B cell (primary cell): ENCODE results near the gene PJVK. TPM values are rescaled to one million over a fixed set of nuclear protein-coding genes. Genes with fewer than 3 reads are reported as not detected.

Source experiments
- ATAC-seq: fragments of 200-7000 bp; cut with Tn5 transposase; one replicate; pipeline ENCODE4 v1.10.0; 2021; ENCODE audit warnings: low read depth, mild to moderate bottlenecking, moderate number of reproducible peaks, moderate library complexity
- CTCF ChIA-PET: fragments of 350-600 bp; sonication (Branson Sonifier 250); formaldehyde crosslinking; loops from one replicate; lab custom pipeline; 2021; ENCODE audit warnings: antibody characterized with exemption, inconsistent platforms; lab: Charles Lee
- POLR2A ChIA-PET: fragments of 350-600 bp; sonication (Branson Sonifier 250); formaldehyde crosslinking; loops from one replicate; lab custom pipeline; 2021; ENCODE audit warnings: antibody characterized with exemption; lab: Charles Lee
- DNase-seq: peaks from one replicate; pipeline ENCODE4 v3.0.0; 2013
- H2AFZ ChIP-seq: 2 replicates; pipeline ENCODE4 v1.6.1; 2012; ENCODE audit warnings: mild to moderate bottlenecking, low read depth, low read length; ENCODE audit not compliant: insufficient read depth, poor library complexity, severe bottlenecking
- H3K27ac ChIP-seq, 2 donors: 1 replicate in 1 of 2; 2 replicates in 1 of 2; pipeline ENCODE4 v1.5.1; 2012 to 2013; ENCODE audit warnings: low read length in 2 of 2, mild to moderate bottlenecking in 2 of 2, moderate library complexity in 1 of 2
- H3K27me3 ChIP-seq, 4 experiments: fragments of 200-600 bp in 1 of 4; sonication (generic) in 1 of 4; replicated peaks in 1 of 4; 1 replicate in 2 of 4; 2 replicates in 2 of 4; pipeline versions ENCODE4 v1.6.1 to v1.7.0; 2013 to 2016; ENCODE audit warnings: low read length in 3 of 4, mild to moderate bottlenecking in 2 of 4, mixed read lengths in 1 of 4, moderate library complexity in 1 of 4; ENCODE audit not compliant: insufficient read depth in 4 of 4, control insufficient read depth in 3 of 4; ENCODE audit errors: control extremely low read depth in 1 of 4
- H3K36me3 ChIP-seq, 2 experiments: replicated peaks in 1 of 2; 1 replicate in 1 of 2; 2 replicates in 1 of 2; pipeline versions ENCODE4 v1.6.1 to v1.7.1; 2013; ENCODE audit warnings: low read length in 1 of 2; ENCODE audit not compliant: insufficient read depth in 2 of 2, control insufficient read depth in 1 of 2; ENCODE audit errors: control extremely low read depth in 1 of 2, extremely low read depth in 1 of 2
- H3K4me1 ChIP-seq, 2 donors: fragments of 200-600 bp in 1 of 2; sonication (generic) in 1 of 2; 1 replicate in 1 of 2; 2 replicates in 1 of 2; pipeline versions ENCODE4 v1.5.1 to v1.6.1; 2013 to 2017; ENCODE audit warnings: low read length in 2 of 2; ENCODE audit not compliant: control insufficient read depth in 2 of 2, insufficient read depth in 2 of 2
- H3K4me2 ChIP-seq: replicated peaks from 2 replicates; pipeline ENCODE3; 2012; ENCODE audit warnings: mild to moderate bottlenecking, low read depth, low read length; ENCODE audit not compliant: poor library complexity, severe bottlenecking
- H3K4me3 ChIP-seq, 5 experiments: fragments of 200-600 bp in 1 of 5; sonication (generic) in 1 of 5; 1 replicate in 3 of 5; 2 replicates in 2 of 5; pipeline versions ENCODE4 v1.5.1 to v1.7.0; 2011 to 2016; ENCODE audit warnings: low read length in 4 of 5, mild to moderate bottlenecking in 4 of 5, low read depth in 2 of 5, control low read depth in 1 of 5, moderate library complexity in 1 of 5; ENCODE audit not compliant: insufficient read depth in 1 of 5; ENCODE audit errors: control extremely low read depth in 1 of 5, extremely low read depth in 1 of 5
- H3K79me2 ChIP-seq: fragments of 200-600 bp; sonication (generic); one replicate; pipeline ENCODE4 v1.6.0; 2016; ENCODE audit warnings: low read length; ENCODE audit not compliant: control insufficient read depth, insufficient read depth
- H3K9ac ChIP-seq: fragments of 200-600 bp; sonication (generic); 2 replicates; pipeline ENCODE4 v1.6.1; 2017; ENCODE audit warnings: mild to moderate bottlenecking, low read length, moderate library complexity
- H3K9me3 ChIP-seq, 3 donors: one replicate each; pipeline versions ENCODE4 v1.6.1 to v1.7.1; 2013; ENCODE audit warnings: low read length in 2 of 3; ENCODE audit not compliant: control insufficient read depth in 2 of 3, insufficient read depth in 1 of 3; ENCODE audit errors: control extremely low read depth in 1 of 3
- H4K20me1 ChIP-seq: 2 replicates; pipeline ENCODE4 v1.6.0; 2012; ENCODE audit warnings: mild to moderate bottlenecking, low read length; ENCODE audit not compliant: insufficient read depth, control insufficient read depth, poor library complexity, severe bottlenecking
- H3K27ac Mint-ChIP-seq: one replicate; pipeline ENCODE4 v1.8.0; 2021; ENCODE audit warnings: mixed read lengths
- H3K27me3 Mint-ChIP-seq: one replicate; pipeline ENCODE4 v1.8.0; 2021; ENCODE audit warnings: mixed read lengths
- H3K4me1 Mint-ChIP-seq: one replicate; pipeline ENCODE4 v1.8.0; 2021; ENCODE audit warnings: mixed read lengths
- H3K4me3 Mint-ChIP-seq: one replicate; pipeline ENCODE4 v1.8.0; 2021; ENCODE audit warnings: mixed read lengths
- H3K9me3 Mint-ChIP-seq: one replicate; pipeline ENCODE4 v1.8.0; 2022; ENCODE audit warnings: mixed read lengths; ENCODE audit not compliant: insufficient read depth
- CTCF ChIP-seq: fragments of 200-600 bp; IDR thresholded peaks from one replicate; pipeline ENCODE4 v1.8.0; 2022; ENCODE audit warnings: antibody characterized with exemption, mild to moderate bottlenecking
- EZH2 ChIP-seq: IDR thresholded peaks from 2 replicates; pipeline ENCODE4 v1.6.1; 2012; ENCODE audit warnings: borderline replicate concordance, low read depth, mild to moderate bottlenecking, moderate library complexity, low read length; ENCODE audit not compliant: insufficient read depth, poor library complexity, severe bottlenecking
- WGBS: methylation state at CpG from one replicate; pipeline ENCODE4 v1.1.5; 2013; ENCODE audit warnings: missing lambda C conversion rate; ENCODE audit not compliant: insufficient coverage; 5-methylcytosine and 5-hydroxymethylcytosine counted together
- intact Hi-C: fragments of 100-400 bp; cut with micrococcal nuclease; formaldehyde crosslinking; loops from one replicate; pipeline ENCODE4 v1.10.0; 2022
- polyA plus RNA-seq: library from polyadenylated mRNA; depleted of rRNA; stranded (reverse); fragments of >200 nt; gene quantifications from 2 replicates; pipeline ENCODE4 v1.2.3, GENCODE V29; 2012
- total RNA-seq, 2 donors: library from RNA; stranded (reverse); fragments of 120-200 nt in 1 of 2; gene quantifications; 1 replicate in 1 of 2; 2 replicates in 1 of 2; pipeline versions ENCODE4 v1.2.3 to v1.2.4, GENCODE V29; 2013 to 2022

Gene PJVK
- total and polyA plus RNA-seq, 2 donors (not counting 1 experiment from before 2014, with no cell fraction given) = 2.3 to 7.9 TPM

DNA sequence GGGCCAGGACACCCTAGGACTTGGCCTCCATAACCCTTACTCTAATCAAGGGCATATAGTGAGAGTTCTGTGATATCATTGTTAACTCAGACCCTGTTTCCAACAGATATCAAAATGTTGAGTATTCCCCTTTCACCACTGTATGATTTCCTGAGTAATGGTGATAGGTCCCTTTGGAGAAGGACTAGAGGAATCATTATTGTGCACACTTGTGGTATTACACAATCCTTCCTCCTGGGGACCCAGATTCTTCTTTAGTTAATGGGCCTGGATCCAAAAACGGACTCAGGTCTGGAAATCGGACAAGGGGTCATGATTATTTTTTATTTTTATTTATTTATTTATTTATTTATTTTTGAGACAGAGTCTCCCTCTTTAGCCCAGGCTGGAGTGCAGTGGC is 23.7 kb upstream of the PJVK start:
- Mint-ChIP-seq H3K27ac (no peak overlapping the region), H3K4me3 (no peak overlapping the region), H3K4me1 (no peaks in the 10 kb centered on the region), H3K9me3 (peaks cover 8% of the 10 kb centered on the region), H3K27me3 (no peaks in the 10 kb centered on the region)
- TF ChIP-seq EZH2 = no peak
- TF ChIP-seq CTCF = no peak
- intact Hi-C loops = no loop called here
- WGBS = no CpG with 5 or more reads among the region's 2 CpGs
- no peaks in the 10 kb centered on the region for H3K79me2 ChIP-seq
- H3K4me1 ChIP-seq = no peaks in the 10 kb centered on the region
- POLR2A ChIA-PET = interaction anchor here (1.0 kb wide), 1 partner anchor 9 kb away, joined by 4 read pairs; no protein-coding TSS in a partner anchor
- H4K20me1 ChIP-seq = no peaks in the 10 kb centered on the region
- ATAC-seq (no peak), DNase-seq (no peak)
- no peak overlapping the region for H3K27ac ChIP-seq
- peaks cover 2 to 3% (median 2%) of the 10 kb centered on the region in 3 donors for H3K9me3 ChIP-seq
- CTCF ChIA-PET = interaction anchor here (0.5 to 7.5 kb wide), 2 partner anchors 13 to 1217 kb away, joined by 3 to 37 read pairs; no protein-coding TSS in a partner anchor
- H3K4me3 ChIP-seq = no peak overlapping the region
- no peak overlapping the region for H3K4me2 ChIP-seq
- H2AFZ ChIP-seq = no peak overlapping the region
- peaks cover 0 to 41% of the 10 kb centered on the region in 2 experiments for H3K36me3 ChIP-seq
- no peaks in the 10 kb centered on the region for H3K27me3 ChIP-seq
- H3K9ac ChIP-seq = no peak overlapping the region

DNA sequence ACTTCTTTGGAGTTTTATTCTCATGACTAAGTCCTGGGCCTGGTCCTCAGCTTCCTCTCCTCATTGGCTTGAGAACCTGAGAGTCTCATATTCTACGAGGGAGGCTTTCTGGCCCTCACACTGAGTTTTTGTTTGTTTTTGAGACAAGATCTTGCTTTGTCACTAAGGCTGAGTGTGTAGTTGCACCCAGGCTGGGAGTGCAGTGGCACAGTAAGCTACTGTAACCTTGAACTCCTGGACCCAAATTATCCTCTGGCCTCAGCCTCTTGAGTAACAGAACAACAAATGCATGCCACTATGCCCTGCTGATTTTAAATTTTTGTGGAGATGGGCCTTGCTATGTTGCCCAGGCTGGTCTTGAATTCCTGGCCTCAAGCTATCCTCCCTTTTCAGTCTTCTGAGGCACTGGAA is 22.8 kb upstream of the PJVK start:
- H3K27me3 Mint-ChIP-seq = no peaks in the 10 kb centered on the region
- no peaks in the 10 kb centered on the region for H3K27me3 ChIP-seq
- no peak overlapping the region for H3K4me3 Mint-ChIP-seq
- H3K9ac ChIP-seq = no peak overlapping the region
- H3K79me2 ChIP-seq = no peaks in the 10 kb centered on the region
- no CpG with 5 or more reads among the region's 1 CpG for WGBS
- H3K4me3 ChIP-seq = no peak overlapping the region
- H2AFZ ChIP-seq = no peak overlapping the region
- H3K27ac ChIP-seq = no peak overlapping the region
- H3K27ac Mint-ChIP-seq = no peak overlapping the region
- H3K4me1 ChIP-seq = no peaks in the 10 kb centered on the region
- DNase-seq (no peak), ATAC-seq (no peak)
- no peak overlapping the region for H3K4me2 ChIP-seq
- TF ChIP-seq EZH2 = no peak
- no peak for TF ChIP-seq CTCF
- ChIA-PET POLR2A (no interaction called here), CTCF (interaction anchor here (0.8 to 7.5 kb wide), 2 partner anchors 14 to 34 kb away, joined by 3 to 37 read pairs; no protein-coding TSS in a partner anchor)
- peaks cover 2 to 3% (median 2%) of the 10 kb centered on the region in 3 donors for H3K9me3 ChIP-seq
- H4K20me1 ChIP-seq = no peaks in the 10 kb centered on the region
- intact Hi-C loops = no loop called here
- H3K4me1 Mint-ChIP-seq = no peaks in the 10 kb centered on the region
- peaks cover 0 to 49% of the 10 kb centered on the region in 2 experiments for H3K36me3 ChIP-seq
- H3K9me3 Mint-ChIP-seq = peaks cover 8% of the 10 kb centered on the region
